Measurements from ENCODE around the gene CRB1.
"Not testable (repeated sequence)": the region's sequence is repeated elsewhere in the genome, so short reads cannot be mapped to it uniquely, and the experiment has no call there.

The CRB1 gene

GRCh38 chr1:197402189-197402588, 134.1 kb downstream of the CRB1 start:
- DNase-seq: no peak

GRCh38 chr1:197404774-197405173, 136.7 kb downstream of the CRB1 start:
- not testable (repeated sequence) for DNase-seq

DNA sequence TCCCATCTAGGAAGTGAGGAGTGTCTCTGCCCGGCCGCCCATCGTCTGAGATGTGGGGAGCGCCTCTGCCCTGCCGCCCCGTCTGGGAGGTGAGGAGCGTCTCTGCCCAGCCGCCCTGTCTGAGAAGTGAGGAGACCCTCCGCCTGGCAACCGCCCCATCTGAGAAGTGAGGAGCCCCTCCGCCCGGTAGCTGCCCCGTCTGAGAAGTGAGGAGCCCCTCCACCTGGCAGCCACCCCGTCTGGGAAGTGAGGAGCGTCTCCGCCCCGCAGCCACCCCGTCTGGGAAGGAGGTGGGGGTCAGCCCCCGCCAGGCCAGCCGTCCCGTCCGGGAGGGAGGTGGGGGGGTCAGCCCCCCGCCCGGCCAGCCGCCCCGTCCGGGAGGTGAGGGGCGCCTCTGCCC, 137.6 kb downstream of the CRB1 start:
- DNase-seq: not testable (repeated sequence)

GRCh38 chr1:197413564-197413963, 145.5 kb downstream of the CRB1 start:
- DNase-seq: no peak

DNA sequence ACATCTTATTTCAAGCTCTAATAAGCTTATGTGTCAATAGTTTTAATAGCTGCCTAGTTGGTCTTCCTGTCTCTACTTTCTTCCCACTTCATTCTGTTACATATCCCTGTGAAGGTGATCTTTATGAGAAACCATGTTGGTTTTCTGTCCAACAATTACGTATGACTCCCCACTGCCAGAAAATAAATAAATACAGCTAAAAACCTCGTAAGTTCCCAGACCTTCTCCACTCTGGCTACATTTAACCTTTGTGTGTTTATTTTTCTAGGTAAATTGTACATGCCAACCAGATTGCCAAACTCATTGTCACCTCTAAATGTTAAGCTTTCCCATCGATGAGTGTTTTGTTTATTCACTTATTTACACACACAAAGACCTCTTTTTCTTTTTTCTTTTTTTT, 147.2 kb downstream of the CRB1 start:
- DNase-seq: no peak

DNA sequence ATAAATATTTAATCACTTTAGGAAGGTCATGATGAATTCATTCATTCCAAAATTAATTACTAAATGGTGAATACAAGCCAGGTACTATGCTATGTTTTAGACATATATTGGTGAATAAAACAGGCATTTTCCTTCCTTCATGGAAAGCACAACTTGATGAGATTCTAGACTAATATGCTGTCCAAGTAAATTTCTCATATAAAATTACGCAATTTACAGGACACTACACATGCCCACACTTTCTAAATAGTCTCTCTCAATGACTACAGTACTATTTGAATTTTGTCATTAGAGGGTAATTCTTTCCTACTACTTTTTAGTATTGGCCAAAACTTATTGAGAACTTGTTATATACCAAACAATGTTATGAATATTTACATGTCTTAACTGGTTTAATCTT, 150.6 kb downstream of the CRB1 start:
- DNase-seq: no peak

GRCh38 chr1:197422993-197423392, 154.9 kb downstream of the CRB1 start:
- DNase-seq: no peak

DNA sequence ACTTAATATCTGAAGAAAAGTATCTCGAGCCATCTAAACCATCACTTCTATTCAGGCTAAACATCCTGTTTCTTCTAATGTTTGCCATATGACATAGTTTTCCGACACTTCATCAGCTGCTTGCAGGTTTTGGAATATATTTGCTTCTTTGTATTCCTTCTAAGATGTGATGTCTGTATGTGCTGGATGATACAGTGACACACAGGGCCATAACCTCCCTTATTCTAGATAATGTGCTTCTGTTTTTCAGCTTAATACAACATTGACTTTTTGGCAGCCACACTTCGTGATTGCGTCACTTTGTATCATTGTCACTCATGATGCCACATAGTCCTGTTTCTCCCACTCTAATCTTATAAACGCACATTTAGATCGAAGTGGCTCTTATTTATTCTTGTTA, 156.3 kb downstream of the CRB1 start:
- no peak for DNase-seq

GRCh38 chr1:197429372-197429771, 161.3 kb downstream of the CRB1 start:
- DNase-seq: no peak

DNA sequence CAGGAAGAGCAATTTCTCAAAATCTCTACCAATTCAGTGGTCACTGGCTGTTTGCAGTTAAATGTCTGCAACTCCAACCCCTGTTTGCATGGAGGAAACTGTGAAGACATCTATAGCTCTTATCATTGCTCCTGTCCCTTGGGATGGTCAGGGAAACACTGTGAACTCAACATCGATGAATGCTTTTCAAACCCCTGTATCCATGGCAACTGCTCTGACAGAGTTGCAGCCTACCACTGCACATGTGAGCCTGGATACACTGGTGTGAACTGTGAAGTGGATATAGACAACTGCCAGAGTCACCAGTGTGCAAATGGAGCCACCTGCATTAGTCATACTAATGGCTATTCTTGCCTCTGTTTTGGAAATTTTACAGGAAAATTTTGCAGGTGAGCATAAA, 167.2 kb downstream of the CRB1 start:
- no peak for DNase-seq

DNA sequence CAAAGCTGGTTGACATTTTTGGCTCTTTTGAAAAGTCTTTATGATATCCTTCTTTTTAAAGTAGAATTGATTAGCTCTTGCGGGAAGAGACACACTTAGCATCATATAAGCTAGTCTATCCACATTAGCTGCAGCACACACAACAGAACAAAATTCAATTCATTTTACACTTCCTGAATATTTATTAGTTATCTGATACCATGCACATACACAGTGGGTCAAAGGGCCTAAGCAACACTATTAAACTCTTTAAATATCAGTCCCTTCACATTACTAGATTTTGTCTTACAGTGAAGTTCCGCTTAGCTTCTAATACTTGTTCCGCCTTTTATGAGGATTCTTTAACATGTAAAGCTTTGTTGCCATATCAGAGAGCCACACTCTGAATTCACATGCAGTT, 169.5 kb downstream of the CRB1 start:
- no peak for DNase-seq

DNA sequence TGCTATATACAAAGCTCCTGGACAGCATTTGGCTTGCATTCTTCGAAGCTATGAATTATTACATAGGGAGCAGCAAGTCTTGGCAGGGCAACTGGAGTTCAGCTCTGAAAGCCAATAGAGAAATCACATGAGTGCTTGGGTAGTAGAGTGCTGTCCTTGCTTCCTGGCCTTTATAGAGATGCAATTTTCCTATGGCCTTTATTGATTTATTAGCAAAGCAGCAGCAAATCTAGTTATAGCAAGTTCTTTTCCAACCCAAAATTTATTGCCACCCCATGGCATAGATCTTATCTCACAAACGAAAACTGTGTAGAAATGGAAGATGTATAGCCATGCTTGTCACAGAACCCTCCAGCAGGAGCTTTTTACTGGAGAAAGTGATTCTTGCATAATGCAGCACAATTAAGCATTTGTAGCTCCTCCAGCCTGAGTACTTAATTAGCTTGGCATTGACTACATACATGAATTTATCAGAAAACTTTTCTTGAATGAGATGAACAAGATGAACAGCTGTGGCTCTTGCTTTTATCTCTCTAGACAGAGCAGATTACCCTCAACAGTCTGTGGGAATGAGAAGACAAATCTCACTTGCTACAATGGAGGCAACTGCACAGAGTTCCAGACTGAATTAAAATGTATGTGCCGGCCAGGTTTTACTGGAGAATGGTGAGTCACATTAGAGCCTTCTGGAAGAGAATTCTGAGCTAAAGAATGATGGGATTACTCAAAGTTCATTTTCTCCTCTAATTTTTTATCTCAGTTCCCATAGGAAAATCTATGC, 170.1 kb downstream of the CRB1 start:
- no peak for DNase-seq

DNA sequence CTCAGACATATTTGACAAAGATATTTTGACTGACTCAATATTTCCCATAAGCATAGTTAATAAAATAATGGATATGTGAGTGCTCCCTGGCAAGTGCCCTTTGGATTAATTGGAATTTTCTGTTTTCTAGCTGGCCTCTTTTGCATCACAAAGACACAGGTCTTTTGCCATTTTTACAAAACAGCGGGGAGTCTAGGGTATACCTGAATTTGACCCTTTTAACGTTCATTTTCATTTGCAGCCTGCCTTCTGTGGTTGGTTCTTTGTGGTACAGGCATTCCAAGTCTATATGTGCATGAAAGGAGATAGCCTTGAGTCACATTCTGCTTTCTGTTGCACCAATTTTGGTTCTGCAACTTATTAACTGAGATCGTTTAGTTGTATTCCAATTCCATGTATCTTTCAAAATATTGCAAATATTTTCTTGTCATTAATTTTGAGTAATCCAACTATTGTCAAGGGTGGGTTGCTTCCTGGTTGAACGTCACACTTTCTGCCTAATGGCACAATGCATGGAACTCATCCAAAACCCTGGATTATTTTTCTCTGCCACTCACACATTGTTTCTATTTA, 171.7 kb downstream of the CRB1 start:
- no peak for DNase-seq

- no peak for DNase-seq
Observed at GRCh38 chr1:197440715-197441114, 172.7 kb downstream of the CRB1 start.

DNA sequence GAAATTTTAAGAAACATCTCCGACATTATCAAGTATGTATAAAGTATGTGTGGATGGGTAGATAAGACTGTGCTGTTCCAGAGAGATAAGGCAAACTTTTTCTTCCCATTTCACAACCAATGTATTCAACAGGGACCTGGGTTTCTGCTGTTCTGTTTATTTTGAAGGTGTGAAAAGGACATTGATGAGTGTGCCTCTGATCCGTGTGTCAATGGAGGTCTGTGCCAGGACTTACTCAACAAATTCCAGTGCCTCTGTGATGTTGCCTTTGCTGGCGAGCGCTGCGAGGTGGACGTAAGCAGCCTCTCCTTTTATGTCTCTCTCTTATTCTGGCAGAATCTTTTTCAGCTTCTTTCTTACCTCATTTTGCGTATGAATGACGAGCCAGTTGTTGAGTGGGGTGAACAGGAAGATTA, 174.0 kb downstream of the CRB1 start:
- no peak for DNase-seq

GRCh38 chr1:197444755-197445154, 176.7 kb downstream of the CRB1 start:
- DNase-seq: no peak

- no peak for DNase-seq
Observed at GRCh38 chr1:197448121-197448779, 180.2 kb downstream of the CRB1 start.

DNA sequence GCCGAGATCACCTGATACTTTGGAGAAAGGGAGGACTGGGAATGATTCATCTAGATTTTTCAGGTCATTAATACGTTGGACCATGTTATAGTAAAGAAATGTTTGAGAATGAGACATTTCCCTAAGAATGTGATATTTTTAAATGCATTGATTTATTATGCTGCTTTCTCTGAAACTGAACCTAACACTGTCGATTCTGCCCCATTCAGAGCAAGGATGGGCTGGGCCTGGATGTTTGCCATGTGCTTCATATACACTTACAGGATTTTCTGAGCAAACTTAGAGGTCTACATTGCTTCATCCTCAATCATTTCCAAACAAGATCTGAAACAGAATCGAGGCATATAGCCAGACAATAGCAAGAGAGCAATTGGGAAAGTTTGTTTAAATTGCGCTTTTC, 183.3 kb downstream of the CRB1 start:
- no peak for DNase-seq

DNA sequence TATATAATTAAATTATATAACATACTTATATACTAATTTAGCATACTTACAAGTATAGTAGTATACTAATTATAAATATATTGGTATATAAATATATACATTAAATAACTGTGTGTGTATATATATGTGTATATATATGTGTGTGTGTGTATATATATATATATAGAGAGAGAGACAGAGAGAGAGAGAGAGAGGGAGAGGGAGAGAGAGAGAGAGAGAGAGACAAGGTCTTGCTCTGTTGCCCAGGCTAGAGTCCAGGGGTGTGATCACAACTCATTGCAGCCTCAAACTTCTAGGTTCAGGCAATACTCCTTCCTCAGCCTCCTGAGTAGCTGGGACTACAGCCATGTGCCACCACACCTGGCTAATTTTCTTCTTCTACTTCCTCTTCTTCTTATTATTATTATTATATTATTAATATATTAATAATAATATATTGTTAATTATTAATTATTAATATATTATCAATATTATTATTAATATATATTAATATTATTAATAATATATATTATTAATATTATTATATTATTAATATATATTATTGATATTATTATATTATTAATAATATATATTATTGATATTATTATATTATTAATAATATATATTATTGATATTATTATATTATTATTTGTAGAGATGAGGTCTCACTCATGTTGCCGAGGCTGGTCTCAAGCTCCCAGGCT, 185.5 kb downstream of the CRB1 start:
- DNase-seq: no peak

GRCh38 chr1:197462539-197462938, 194.5 kb downstream of the CRB1 start:
- DNase-seq: no peak

GRCh38 chr1:197463142-197463541, 195.1 kb downstream of the CRB1 start:
- peak; percentile 15 for DNase-seq

DNA sequence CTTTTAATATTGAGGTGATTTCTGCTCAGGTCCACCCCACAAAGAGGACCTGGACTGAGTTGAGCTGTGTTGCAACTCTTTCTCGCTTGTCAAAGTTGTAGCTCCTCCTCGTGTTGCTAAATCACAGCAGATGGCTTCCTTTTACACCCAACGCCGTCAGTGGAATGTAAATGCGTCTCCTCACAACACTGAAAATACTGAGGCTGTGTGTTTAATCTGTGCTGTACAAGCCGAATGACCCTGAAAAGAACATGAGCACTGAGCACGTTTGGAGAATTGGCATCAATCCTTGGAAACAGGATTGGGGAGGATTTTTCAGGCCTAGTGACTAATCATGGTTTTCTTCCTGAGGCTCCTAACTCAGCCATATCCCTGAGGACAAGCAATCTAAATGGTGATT, 196.0 kb downstream of the CRB1 start:
- DNase-seq: no peak

DNA sequence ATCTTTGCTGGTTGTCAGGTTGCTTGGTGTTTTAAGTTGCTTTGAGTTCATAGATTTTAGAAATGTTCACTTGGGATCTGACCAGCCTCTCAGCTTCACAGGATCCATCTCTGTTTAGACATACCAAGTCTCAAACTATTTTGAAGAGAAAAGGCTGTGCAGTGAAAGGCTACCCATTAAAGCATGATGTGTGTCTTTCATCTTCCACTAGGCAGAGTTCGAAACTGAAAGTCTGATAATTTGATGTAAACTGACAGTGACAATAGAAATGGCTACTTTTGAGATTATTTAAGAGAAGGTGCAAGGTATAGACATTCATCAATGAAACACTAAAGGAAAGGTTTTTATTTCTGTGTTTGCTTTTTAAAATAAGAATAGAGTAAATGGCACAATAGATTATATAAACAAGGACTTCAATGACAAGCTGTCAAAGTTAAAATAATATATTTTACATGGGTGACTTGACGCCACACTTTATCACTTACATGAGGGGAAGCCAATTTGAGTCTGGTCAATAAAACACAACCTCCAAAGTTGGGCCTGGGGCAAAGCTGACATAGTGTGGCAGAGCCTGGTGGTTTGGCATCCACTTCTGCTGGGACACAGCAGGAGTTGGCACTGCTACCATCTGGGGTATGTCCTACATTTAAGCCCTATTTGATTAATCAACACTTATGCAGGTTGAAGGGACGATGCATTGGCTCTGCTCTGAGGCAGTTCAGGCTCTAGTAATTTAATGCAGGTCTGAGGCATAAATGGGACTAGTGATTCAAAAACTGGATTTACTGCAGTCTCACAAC, 197.7 kb downstream of the CRB1 start:
- no peak for DNase-seq

Measured in NCI-H1417 treated with DMSO at 0.1 percent for 48 hours (cell line).